C4-2B (cell line): Measurements from ENCODE around the gene ATG2A.

Experiments used
- ZFX ChIP-seq: fragments of 450-650 bp; IDR thresholded peaks from 2 replicates; pipeline ENCODE4 v1.6.1; 2017
- TF ChIP-seq, protein P1 (sequence below): fragments of 450-650 bp; conservative IDR thresholded peaks from 2 replicates; pipeline ENCODE4 v1.5.1; 2017; ENCODE audit warnings: mild to moderate bottlenecking

DNA sequence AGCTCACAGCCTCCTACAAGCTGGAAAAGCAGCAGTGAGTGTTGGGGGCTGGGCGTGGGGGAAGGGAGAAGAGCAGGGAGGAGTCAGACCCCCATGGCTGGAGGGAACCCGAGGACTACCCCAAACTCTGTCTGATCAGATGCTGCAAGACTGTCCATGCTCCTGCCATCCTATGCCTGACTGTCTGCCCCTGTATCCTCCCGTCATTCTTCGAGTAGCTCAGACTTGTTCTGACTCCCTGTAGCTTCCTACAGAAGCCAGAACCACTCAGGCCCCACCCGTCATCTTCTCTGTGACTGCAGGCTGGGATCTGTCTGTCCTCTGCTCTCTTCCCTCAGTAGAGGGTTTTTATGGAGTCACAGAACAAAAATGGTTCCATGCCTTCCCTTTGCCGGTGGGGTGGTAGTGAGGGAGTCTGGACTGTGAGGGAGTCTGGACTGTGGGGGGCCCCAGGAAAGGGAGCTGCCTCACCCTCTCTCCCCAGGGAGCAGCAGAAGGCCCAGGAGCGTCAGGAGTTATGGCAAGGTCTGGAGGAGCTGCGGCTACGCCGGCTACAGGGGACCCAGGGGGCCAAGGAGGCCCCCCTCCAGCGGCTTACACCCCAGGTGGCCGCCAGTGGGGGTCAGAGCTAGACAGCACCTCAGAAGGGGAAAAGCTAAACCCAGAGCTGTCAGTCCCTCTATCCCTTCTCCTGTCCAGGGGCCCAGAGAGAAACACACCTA is 16.4 kb upstream of the ATG2A start:
- TF ChIP-seq, protein P1, sequence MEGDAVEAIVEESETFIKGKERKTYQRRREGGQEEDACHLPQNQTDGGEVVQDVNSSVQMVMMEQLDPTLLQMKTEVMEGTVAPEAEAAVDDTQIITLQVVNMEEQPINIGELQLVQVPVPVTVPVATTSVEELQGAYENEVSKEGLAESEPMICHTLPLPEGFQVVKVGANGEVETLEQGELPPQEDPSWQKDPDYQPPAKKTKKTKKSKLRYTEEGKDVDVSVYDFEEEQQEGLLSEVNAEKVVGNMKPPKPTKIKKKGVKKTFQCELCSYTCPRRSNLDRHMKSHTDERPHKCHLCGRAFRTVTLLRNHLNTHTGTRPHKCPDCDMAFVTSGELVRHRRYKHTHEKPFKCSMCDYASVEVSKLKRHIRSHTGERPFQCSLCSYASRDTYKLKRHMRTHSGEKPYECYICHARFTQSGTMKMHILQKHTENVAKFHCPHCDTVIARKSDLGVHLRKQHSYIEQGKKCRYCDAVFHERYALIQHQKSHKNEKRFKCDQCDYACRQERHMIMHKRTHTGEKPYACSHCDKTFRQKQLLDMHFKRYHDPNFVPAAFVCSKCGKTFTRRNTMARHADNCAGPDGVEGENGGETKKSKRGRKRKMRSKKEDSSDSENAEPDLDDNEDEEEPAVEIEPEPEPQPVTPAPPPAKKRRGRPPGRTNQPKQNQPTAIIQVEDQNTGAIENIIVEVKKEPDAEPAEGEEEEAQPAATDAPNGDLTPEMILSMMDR = no peak
- TF ChIP-seq ZFX = no peak
